Measurements from ENCODE around the gene ABCA5.

ABCA5 gene

GRCh38 chr17:69254187-69254586, 72.7 kb downstream of the ABCA5 start:
- no peak for DNase-seq

- no peak for DNase-seq
Observed at GRCh38 chr17:69250641-69251040, 76.3 kb downstream of the ABCA5 start.

- DNase-seq, result peak; percentile 3
Observed at GRCh38 chr17:69246726-69247375, 80.1 kb downstream of the ABCA5 start.

GRCh38 chr17:69246202-69246601, 80.7 kb downstream of the ABCA5 start:
- no peak for DNase-seq

- no peak for DNase-seq
Observed at GRCh38 chr17:69245617-69246016, 81.3 kb downstream of the ABCA5 start.

- no peak for DNase-seq
Observed at GRCh38 chr17:69239611-69240600, 87.0 kb downstream of the ABCA5 start.

GRCh38 chr17:69236946-69237345, 90.0 kb downstream of the ABCA5 start:
- DNase-seq, result no peak

- DNase-seq, result no peak
Observed at GRCh38 chr17:69236464-69236863, 90.5 kb downstream of the ABCA5 start.

- DNase-seq, result no peak
Observed at GRCh38 chr17:69235338-69236058, 91.4 kb downstream of the ABCA5 start.

- DNase-seq, result no peak
Observed at GRCh38 chr17:69232650-69233049, 94.3 kb downstream of the ABCA5 start.

- no peak for DNase-seq
Observed at GRCh38 chr17:69231521-69231920, 95.4 kb downstream of the ABCA5 start.

- DNase-seq, result no peak
Observed at GRCh38 chr17:69230939-69231338, 96.0 kb downstream of the ABCA5 start.

- no peak for DNase-seq
Observed at GRCh38 chr17:69228576-69228975, 98.4 kb downstream of the ABCA5 start, which contains the start of gene ABCA10. TSS of gene ABCA10 (minus strand) at chr17:69228824. CDS start at chr17:69225358, 3,466 bp downstream.

- no peak for DNase-seq
Observed at GRCh38 chr17:69228018-69228417, 98.9 kb downstream of the ABCA5 start.

GRCh38 chr17:69227541-69227940, 99.4 kb downstream of the ABCA5 start:
- DNase-seq, result no peak

GRCh38 chr17:69223809-69224208, 103.1 kb downstream of the ABCA5 start:
- DNase-seq, result no peak

GRCh38 chr17:69222707-69223258, 104.2 kb downstream of the ABCA5 start:
- DNase-seq, result no peak

- no peak for DNase-seq
Observed at GRCh38 chr17:69220098-69220497, 106.8 kb downstream of the ABCA5 start.

GRCh38 chr17:69218986-69219385, 107.9 kb downstream of the ABCA5 start:
- no peak for DNase-seq

GRCh38 chr17:69213059-69213813, 113.7 kb downstream of the ABCA5 start:
- DNase-seq, result no peak

- DNase-seq, result no peak
Observed at GRCh38 chr17:69208640-69209039, 118.3 kb downstream of the ABCA5 start.

GRCh38 chr17:69207151-69207550, 119.8 kb downstream of the ABCA5 start:
- no peak for DNase-seq

All from NCI-H187 treated with DMSO at 0.1 percent for 48 hours (cell line).